SK-N-SH (cell line): ENCODE results near the gene UCP2. TPM values are rescaled to one million over a fixed set of nuclear protein-coding genes. Genes with fewer than 3 reads are reported as not detected.

Experiments
- CTCF ChIA-PET: fragments of 300-600, 350-600 bp; formaldehyde crosslinking; extraction: SDS; loops from one replicate; lab custom pipeline; 2021; lab: Yijun Ruan, JAX
- POLR2A ChIA-PET: fragments of 350-600 bp; sonication (Branson Sonifier 250); formaldehyde crosslinking; extraction: SDS; loops from one replicate; lab custom pipeline; 2020; ENCODE audit warnings: antibody characterized with exemption, inconsistent platforms; lab: Yijun Ruan, JAX
- DNase-seq: peaks from one replicate; pipeline ENCODE4 v3.0.0; 2012
- H2AFZ ChIP-seq: fragments of 200-600 bp; sonication (generic); 2 replicates; pipeline ENCODE4 v1.8.1; 2016; ENCODE audit warnings: antibody characterized with exemption, mild to moderate bottlenecking, low read depth
- H3F3A ChIP-seq: fragments of 200-600 bp; sonication (generic); replicated peaks from 2 replicates; pipeline ENCODE3; 2016; ENCODE audit warnings: antibody characterized with exemption, mild to moderate bottlenecking; ENCODE audit not compliant: insufficient read depth
- H3K27ac ChIP-seq, 2 experiments: fragments of 200-500 bp in 1 of 2; fragments of 200-600 bp in 1 of 2; sonication (Bioruptor generic) in 1 of 2; sonication (generic), shearing (Covaris generic) in 1 of 2; 2 replicates each; pipeline versions ENCODE4 v1.5.1 to v1.6.1; 2014 to 2016; ENCODE audit warnings: low read depth in 2 of 2, inconsistent platforms in 1 of 2, low read length in 1 of 2, mild to moderate bottlenecking in 1 of 2, mixed read lengths in 1 of 2
- H3K27me3 ChIP-seq: fragments of 200-600 bp; sonication (generic), shearing (Covaris generic); 2 replicates; pipeline ENCODE4 v1.6.1; 2016; ENCODE audit warnings: mixed run types; ENCODE audit not compliant: insufficient read depth
- H3K36me3 ChIP-seq, 2 experiments: fragments of 200-500 bp in 1 of 2; fragments of 200-600 bp in 1 of 2; sonication (Bioruptor generic) in 1 of 2; sonication (generic) in 1 of 2; replicated peaks in 1 of 2; 2 replicates each; pipeline versions ENCODE3 to v1.5.1; 2014 to 2016; ENCODE audit warnings: low read length in 1 of 2, mild to moderate bottlenecking in 1 of 2; ENCODE audit not compliant: insufficient read depth in 2 of 2, control insufficient read depth in 1 of 2
- H3K4me1 ChIP-seq, 2 experiments: fragments of 200-500 bp in 1 of 2; fragments of 200-600 bp in 1 of 2; sonication (Bioruptor generic) in 1 of 2; sonication (generic), shearing (Covaris generic) in 1 of 2; 2 replicates each; pipeline versions ENCODE4 v1.5.1 to v1.6.1; 2014 to 2016; ENCODE audit warnings: low read depth in 1 of 2, low read length in 1 of 2, mixed run types in 1 of 2; ENCODE audit not compliant: insufficient read depth in 2 of 2, control insufficient read depth in 1 of 2
- H3K4me2 ChIP-seq: fragments of 200-600 bp; sonication (generic), shearing (Covaris generic); 2 replicates; pipeline ENCODE4 v1.6.1; 2017; ENCODE audit warnings: mixed run types
- H3K4me3 ChIP-seq, 2 experiments: fragments of 200-500 bp in 1 of 2; fragments of 200-600 bp in 1 of 2; sonication (Bioruptor generic) in 1 of 2; sonication (generic), shearing (Covaris generic) in 1 of 2; 2 replicates each; pipeline versions ENCODE4 v1.5.1 to v1.8.1; 2014 to 2016; ENCODE audit warnings: low read depth in 2 of 2, inconsistent platforms in 1 of 2, low read length in 1 of 2, mild to moderate bottlenecking in 1 of 2, mixed read lengths in 1 of 2, moderate library complexity in 1 of 2
- H3K79me2 ChIP-seq: fragments of 200-600 bp; sonication (generic); 2 replicates; pipeline ENCODE4 v1.8.1; 2017; ENCODE audit warnings: mild to moderate bottlenecking; ENCODE audit not compliant: insufficient read depth
- H3K9ac ChIP-seq: fragments of 200-600 bp; sonication (generic); 2 replicates; pipeline ENCODE4 v1.6.1; 2017; ENCODE audit warnings: mixed run types
- H3K9me2 ChIP-seq: fragments of 200-600 bp; sonication (generic); 2 replicates; pipeline ENCODE4 v1.6.1; 2017; ENCODE audit warnings: mixed run types
- H3K9me3 ChIP-seq: fragments of 200-600 bp; sonication (generic); 2 replicates; pipeline ENCODE4 v1.6.1; 2017; ENCODE audit warnings: mixed run types, mild to moderate bottlenecking, moderate library complexity
- H4K20me1 ChIP-seq: fragments of 200-600 bp; sonication (generic); 2 replicates; pipeline ENCODE4 v1.6.1; 2017; ENCODE audit warnings: mild to moderate bottlenecking, mixed run types; ENCODE audit not compliant: insufficient read depth
- EP300 ChIP-seq, 2 experiments: IDR thresholded peaks; 2 replicates each; pipeline versions ENCODE4 v1.4.0 to v1.6.1; 2012; ENCODE audit warnings: borderline replicate concordance in 1 of 2, low read depth in 1 of 2, low read length in 1 of 2
- FOXJ3 ChIP-seq: sonication (generic); formaldehyde crosslinking; IDR thresholded peaks from 2 replicates; pipeline ENCODE4 v1.5.1; 2020; ENCODE audit warnings: mild to moderate bottlenecking, missing genetic modification reagents
- JUND ChIP-seq: IDR thresholded peaks from 2 replicates; pipeline ENCODE4 v1.4.0; 2012
- MEF2A ChIP-seq: IDR thresholded peaks from 2 replicates; pipeline ENCODE4 v1.4.0; 2012; ENCODE audit warnings: low read depth, borderline replicate concordance
- PBX3 ChIP-seq: IDR thresholded peaks from 2 replicates; pipeline ENCODE4; 2012
- RAD21 ChIP-seq: IDR thresholded peaks from 2 replicates; pipeline ENCODE4 v1.6.1; 2012; ENCODE audit warnings: mild to moderate bottlenecking, low read length
- RXRA ChIP-seq: IDR thresholded peaks from 2 replicates; pipeline ENCODE4 v1.4.0; 2012; ENCODE audit warnings: low read depth, mild to moderate bottlenecking, borderline replicate concordance
- SIN3A ChIP-seq: IDR thresholded peaks from 2 replicates; pipeline ENCODE4 v1.6.1; 2012; ENCODE audit warnings: low read depth, mild to moderate bottlenecking, low read length, moderate library complexity, borderline replicate concordance
- SMC3 ChIP-seq: IDR thresholded peaks from 2 replicates; pipeline ENCODE4 v1.6.1; 2012; ENCODE audit warnings: low read depth, low read length, improper control_type of control experiment
- TCF12 ChIP-seq: IDR thresholded peaks from 2 replicates; pipeline ENCODE4 v1.4.0; 2012
- YY1 ChIP-seq: IDR thresholded peaks from 2 replicates; pipeline ENCODE4 v1.4.0; 2012; ENCODE audit warnings: low read depth, mild to moderate bottlenecking
- WGBS: methylation state at CpG from one replicate; pipeline ENCODE4 v1.1.6; 2017; ENCODE audit warnings: low lambda C conversion rate; 5-methylcytosine and 5-hydroxymethylcytosine counted together
- polyA plus RNA-seq, 3 experiments: library from polyadenylated mRNA; depleted of rRNA; stranded (reverse); fragments of >200 nt; gene quantifications; 2 replicates each; pipeline ENCODE4 v1.2.3, GENCODE V29; 2012
- TF ChIP-seq, protein P1 (sequence below): IDR thresholded peaks from 2 replicates; pipeline ENCODE4 v1.4.0; 2012; ENCODE audit warnings: low read depth, borderline replicate concordance
- TF ChIP-seq, protein P2 (sequence below): fragments of 150-350 bp; IDR thresholded peaks from 2 replicates; pipeline ENCODE4 v1.6.1; 2017; ENCODE audit warnings: antibody characterized with exemption, low read length, low read depth, borderline replicate concordance

UCP2 gene
- polyA plus RNA-seq, 1 of the 3 experiments (the other 2 are of a cell fraction) = 36.0 TPM

DNA sequence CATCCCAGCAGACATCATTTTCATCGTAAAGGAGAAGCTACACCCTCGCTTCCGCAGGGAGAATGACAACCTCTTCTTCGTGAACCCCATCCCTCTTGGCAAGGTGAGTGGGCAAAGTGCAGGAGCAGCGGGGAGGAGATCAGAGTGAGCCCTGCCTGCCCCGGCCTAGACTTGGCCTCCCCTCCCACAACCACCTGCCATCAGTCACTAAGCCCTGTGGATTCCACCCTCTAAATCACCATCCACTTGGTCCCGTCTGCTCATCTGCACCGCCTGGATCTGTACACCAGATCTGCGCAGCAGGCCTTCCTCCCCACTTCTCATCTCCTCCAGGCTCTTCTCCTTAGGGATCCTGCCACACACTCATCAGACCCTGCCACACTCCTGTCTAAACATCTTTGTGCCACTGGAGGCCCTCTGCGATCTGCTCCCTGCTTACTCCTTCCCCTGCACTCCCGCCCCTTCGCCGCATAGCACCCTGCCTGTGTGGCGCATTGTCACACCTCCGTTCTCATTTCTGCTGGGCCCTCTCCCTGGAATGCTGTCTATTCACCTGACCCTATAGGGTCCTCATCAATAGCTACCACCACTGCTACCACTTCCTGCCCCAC, 14.2 kb downstream of the UCP2 start (continued):
- TF ChIP-seq, protein P1, sequence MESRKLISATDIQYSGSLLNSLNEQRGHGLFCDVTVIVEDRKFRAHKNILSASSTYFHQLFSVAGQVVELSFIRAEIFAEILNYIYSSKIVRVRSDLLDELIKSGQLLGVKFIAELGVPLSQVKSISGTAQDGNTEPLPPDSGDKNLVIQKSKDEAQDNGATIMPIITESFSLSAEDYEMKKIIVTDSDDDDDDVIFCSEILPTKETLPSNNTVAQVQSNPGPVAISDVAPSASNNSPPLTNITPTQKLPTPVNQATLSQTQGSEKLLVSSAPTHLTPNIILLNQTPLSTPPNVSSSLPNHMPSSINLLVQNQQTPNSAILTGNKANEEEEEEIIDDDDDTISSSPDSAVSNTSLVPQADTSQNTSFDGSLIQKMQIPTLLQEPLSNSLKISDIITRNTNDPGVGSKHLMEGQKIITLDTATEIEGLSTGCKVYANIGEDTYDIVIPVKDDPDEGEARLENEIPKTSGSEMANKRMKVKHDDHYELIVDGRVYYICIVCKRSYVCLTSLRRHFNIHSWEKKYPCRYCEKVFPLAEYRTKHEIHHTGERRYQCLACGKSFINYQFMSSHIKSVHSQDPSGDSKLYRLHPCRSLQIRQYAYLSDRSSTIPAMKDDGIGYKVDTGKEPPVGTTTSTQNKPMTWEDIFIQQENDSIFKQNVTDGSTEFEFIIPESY = no peak
- TF ChIP-seq YY1 (no peak), SIN3A (no peak), SMC3 (no peak), RXRA (no peak)

GRCh38 chr11:73965764-73966121, 16.9 kb downstream of the UCP2 start:
- Histone ChIP-seq H4K20me1 (no peaks in the 10 kb centered on the region), H3K9ac (no peak overlapping the region), H3K9me2 (no peaks in the 10 kb centered on the region), H3K27ac (no peak overlapping the region), H3K4me2 (no peak overlapping the region), H3K27me3 (no peaks in the 10 kb centered on the region), H3K4me3 (no peak overlapping the region), H3K9me3 (no peaks in the 10 kb centered on the region), H3K4me1 (peaks cover 5 to 8% of the 10 kb centered on the region in 2 experiments; a peak in 2 of 4 replicates), H2AFZ (no peak overlapping the region), H3K36me3 (no peaks in the 10 kb centered on the region), H3F3A (no peaks in the 10 kb centered on the region), H3K79me2 (no peaks in the 10 kb centered on the region)
- POLR2A ChIA-PET = no interaction called here
- CTCF ChIA-PET = interaction anchor here (1.2 to 1.5 kb wide), 4 partner anchors 9 to 605 kb away, joined by 3 to 4 read pairs (median 3); partner anchors contain the start of genes C2CD3, PPME1 and UCP2
- no CpG with 5 or more reads among the region's 2 CpGs for WGBS
- DNase-seq = no peak
- no peak for TF ChIP-seq MEF2A
- TF ChIP-seq RXRA = no peak
- no peak for TF ChIP-seq TCF12
- no peak for TF ChIP-seq YY1
- TF ChIP-seq EP300 (IDR thresholded peaks at IDR 0.05; ENCODE audit: borderline replicate concordance in 1 of 2, low read depth in 1 of 2, low read length in 1 of 2) = no peak
- no peak for TF ChIP-seq FOXJ3 (CRISPR knock-in tag)
- TF ChIP-seq RAD21 = no peak
- TF ChIP-seq SIN3A = no peak
- TF ChIP-seq, protein P2, sequence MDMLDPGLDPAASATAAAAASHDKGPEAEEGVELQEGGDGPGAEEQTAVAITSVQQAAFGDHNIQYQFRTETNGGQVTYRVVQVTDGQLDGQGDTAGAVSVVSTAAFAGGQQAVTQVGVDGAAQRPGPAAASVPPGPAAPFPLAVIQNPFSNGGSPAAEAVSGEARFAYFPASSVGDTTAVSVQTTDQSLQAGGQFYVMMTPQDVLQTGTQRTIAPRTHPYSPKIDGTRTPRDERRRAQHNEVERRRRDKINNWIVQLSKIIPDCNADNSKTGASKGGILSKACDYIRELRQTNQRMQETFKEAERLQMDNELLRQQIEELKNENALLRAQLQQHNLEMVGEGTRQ = no peak
- TF ChIP-seq PBX3 = no peak
- no peak for TF ChIP-seq JUND
- TF ChIP-seq, all 33 proteins: peak for 0
